HepG2 (cell line): ENCODE results near the gene ADPGK. TPM values are rescaled to one million over a fixed set of nuclear protein-coding genes. Genes with fewer than 3 reads are reported as not detected.

Experiments used
- ATAC-seq: fragments of 200-7000 bp; cut with Tn5 transposase; 3 replicates; pipeline ENCODE4 v1.9.1; 2020; ENCODE audit warnings: mild to moderate bottlenecking, moderate library complexity
- BruUV-seq: library from RNA; stranded (reverse); fragments of 400-500 nt; replicated peaks from 2 replicates; lab custom pipeline; 2021; lab: Mats Ljungman, UMichigan
- CTCF ChIA-PET: fragments of 300-600 bp; formaldehyde crosslinking; extraction: SDS; loops from one replicate; lab custom pipeline; 2021; ENCODE audit warnings: low total read pairs, inconsistent platforms, low intra/inter-chr PET ratio; lab: Yijun Ruan, JAX
- POLR2A ChIA-PET: fragments of 350-600 bp; sonication (Branson Sonifier 250); formaldehyde crosslinking; loops from one replicate; lab custom pipeline; 2020; ENCODE audit warnings: antibody characterized with exemption, inconsistent platforms; lab: Yijun Ruan, JAX
- DNase-seq: peaks from one replicate; pipeline ENCODE4 v3.0.0-alpha.2; 2015; ENCODE audit warnings: low spot score
- FAIRE-seq: peaks from 3 replicates; lab custom pipeline; 2011; peaks lifted over from hg19 to GRCh38; lab: Jason Lieb, UNC
- H2AFZ ChIP-seq: one replicate; pipeline ENCODE4 v1.6.1; 2011; ENCODE audit warnings: low read length, inconsistent platforms
- H3K27ac ChIP-seq: fragments of 300-600 bp; 3 replicates; pipeline ENCODE4 v1.8.0; 2011; ENCODE audit warnings: mixed run types, mild to moderate bottlenecking, mixed read lengths, low read length, inconsistent platforms; ENCODE audit not compliant: insufficient read depth; ENCODE audit errors: extremely low read length
- H3K27me3 ChIP-seq, 2 experiments: fragments of 200-600 bp in 1 of 2; 2 replicates in 1 of 2; 3 replicates in 1 of 2; pipeline versions ENCODE4 v1.6.0 to v1.8.0; 2011; ENCODE audit warnings: low read length in 2 of 2, mild to moderate bottlenecking in 2 of 2, moderate library complexity in 2 of 2, inconsistent platforms in 1 of 2; ENCODE audit not compliant: insufficient read depth in 2 of 2, control insufficient read depth in 1 of 2
- H3K36me3 ChIP-seq, 2 experiments: fragments of 200-600 bp in 1 of 2; replicated peaks in 1 of 2; 2 replicates in 1 of 2; 3 replicates in 1 of 2; pipeline versions ENCODE4 v1.5.1 to v1.8.0; 2011; ENCODE audit warnings: low read length in 2 of 2, inconsistent platforms in 1 of 2; ENCODE audit not compliant: insufficient read depth in 2 of 2, control insufficient read depth in 1 of 2
- H3K4me1 ChIP-seq: 2 replicates; pipeline ENCODE4 v1.5.1; 2012; ENCODE audit warnings: low read length, inconsistent platforms; ENCODE audit not compliant: insufficient read depth
- H3K4me2 ChIP-seq: 2 replicates; pipeline ENCODE4 v1.6.0; 2011; ENCODE audit warnings: low read depth, low read length, inconsistent platforms
- H3K4me3 ChIP-seq, 3 experiments: fragments of 200-600 bp in 1 of 3; sonication (generic), shearing (Covaris generic) in 1 of 3; replicated peaks in 1 of 3; 2 replicates each; pipeline ENCODE4 v1.5.1; 2011 to 2016; ENCODE audit warnings: low read length in 3 of 3, inconsistent platforms in 2 of 3, low read depth in 2 of 3, mild to moderate bottlenecking in 2 of 3, control low read depth in 1 of 3, mixed read lengths in 1 of 3; ENCODE audit not compliant: insufficient read depth in 1 of 3
- H3K79me2 ChIP-seq: one replicate; pipeline ENCODE4 v1.6.1; 2011; ENCODE audit warnings: low read length, inconsistent platforms; ENCODE audit not compliant: insufficient read depth
- H3K9ac ChIP-seq: 2 replicates; pipeline ENCODE4 v1.6.0; 2011; ENCODE audit warnings: mild to moderate bottlenecking, low read depth, low read length, inconsistent platforms; ENCODE audit not compliant: insufficient read depth
- H3K9me3 ChIP-seq: 2 replicates; pipeline ENCODE4 v1.5.1; 2012; ENCODE audit warnings: mild to moderate bottlenecking, low read length
- H4K20me1 ChIP-seq: 2 replicates; pipeline ENCODE4 v1.6.0; 2011; ENCODE audit warnings: inconsistent platforms, mild to moderate bottlenecking, low read length, moderate library complexity; ENCODE audit not compliant: insufficient read depth
- AFF4 ChIP-seq: sonication (generic); formaldehyde crosslinking; IDR thresholded peaks from 2 replicates; pipeline ENCODE4 v1.4.0; 2020; ENCODE audit warnings: missing genetic modification reagents
- AHR ChIP-seq: IDR thresholded peaks from 2 replicates; pipeline ENCODE4 v1.6.1; 2018; ENCODE audit warnings: missing genetic modification reagents, missing compliant biosample characterization
- ATF7-NPFF ChIP-seq: sonication (generic); formaldehyde crosslinking; IDR thresholded peaks from 2 replicates; pipeline ENCODE4 v1.8.1; 2023; ENCODE audit warnings: mild to moderate bottlenecking, low read depth, missing genetic modification reagents, moderate library complexity
- ELF4 ChIP-seq: sonication (generic); formaldehyde crosslinking; IDR thresholded peaks from 2 replicates; pipeline ENCODE4 v1.5.0; 2020; ENCODE audit warnings: missing genetic modification reagents, mild to moderate bottlenecking, moderate library complexity, borderline replicate concordance
- FOXP1 ChIP-seq, 2 experiments: fragments of 450-650 bp in 1 of 2; IDR thresholded peaks; 2 replicates each; pipeline ENCODE4 v1.6.1; 2017 to 2018; ENCODE audit warnings: antibody characterized with exemption in 1 of 2
- POLR2AphosphoS2 ChIP-seq: IDR thresholded peaks from 2 replicates; pipeline ENCODE4 v1.6.1; 2011; ENCODE audit warnings: low read depth, low read length, improper control_type of control experiment
- SAP130 ChIP-seq: IDR thresholded peaks from 2 replicates; pipeline ENCODE4 v1.6.1; 2016; ENCODE audit warnings: low read depth
- SETDB1 ChIP-seq: sonication (generic); formaldehyde crosslinking; IDR thresholded peaks from 2 replicates; pipeline ENCODE4 v1.5.1; 2020; ENCODE audit warnings: missing genetic modification reagents, mild to moderate bottlenecking, borderline replicate concordance
- U2AF2 ChIP-seq: fragments of 200-400 bp; formaldehyde crosslinking; IDR thresholded peaks from 2 replicates; pipeline ENCODE4 v1.6.1; 2017; ENCODE audit warnings: low read depth, mild to moderate bottlenecking, low read length
- ZFP36 ChIP-seq: fragments of 150-350 bp; IDR thresholded peaks from 2 replicates; pipeline ENCODE4 v1.6.1; 2018; ENCODE audit warnings: borderline replicate concordance, low read length, low read depth; ENCODE audit not compliant: partially characterized antibody
- ZNF12 ChIP-seq: sonication (generic); formaldehyde crosslinking; IDR thresholded peaks from 2 replicates; pipeline ENCODE4 v1.5.0; 2020; ENCODE audit warnings: missing genetic modification reagents
- ZNF430 ChIP-seq: sonication (generic); formaldehyde crosslinking; IDR thresholded peaks from 2 replicates; pipeline ENCODE4 v1.9.0; 2021; ENCODE audit warnings: mild to moderate bottlenecking, missing genetic modification reagents
- ZNF441 ChIP-seq: sonication (generic); formaldehyde crosslinking; IDR thresholded peaks from 2 replicates; pipeline ENCODE4 v1.7.0; 2021; ENCODE audit warnings: missing genetic modification reagents, borderline replicate concordance
- ZNF563 ChIP-seq: sonication (generic); formaldehyde crosslinking; IDR thresholded peaks from 2 replicates; pipeline ENCODE4 v1.8.0; 2022; ENCODE audit warnings: mild to moderate bottlenecking, moderate library complexity, missing genetic modification reagents
- ZNF629 ChIP-seq: sonication (generic); formaldehyde crosslinking; conservative IDR thresholded peaks from 2 replicates; pipeline ENCODE4 v1.5.0; 2020; ENCODE audit warnings: missing genetic modification reagents
- ZNF713 ChIP-seq: sonication (generic); formaldehyde crosslinking; IDR thresholded peaks from 2 replicates; pipeline ENCODE4 v1.4.0; 2020; ENCODE audit warnings: mild to moderate bottlenecking, missing genetic modification reagents
- ZSCAN20 ChIP-seq: sonication (generic); formaldehyde crosslinking; IDR thresholded peaks from 2 replicates; pipeline ENCODE4 v1.4.0; 2020; ENCODE audit warnings: missing genetic modification reagents, mild to moderate bottlenecking, borderline replicate concordance
- WGBS: methylation state at CpG from one replicate; pipeline ENCODE4 v1.1.6; 2017; ENCODE audit warnings: low lambda C conversion rate; 5-methylcytosine and 5-hydroxymethylcytosine counted together
- in situ Hi-C: cut with HindIII; loops from 2 replicates; pipeline ENCODE4 v1.10.0; 2017; ENCODE audit warnings: low pct_unique_long_range_greater_than_20kb; ENCODE audit not compliant: extremely low pct_ligation_motif_present
- intact Hi-C: fragments of 100-400 bp; cut with micrococcal nuclease; formaldehyde crosslinking; loops from one replicate; pipeline ENCODE4 v1.10.0; 2022; ENCODE audit not compliant: unreplicated experiment
- polyA plus RNA-seq, 8 experiments: library from polyadenylated mRNA; depleted of rRNA in 3 of 8; stranded (reverse) in 7 of 8; unstranded in 1 of 8; fragments of >200 nt; fragmentation: Illumina TruSeq in 4 of 8; extraction: Trizol in 4 of 8; gene quantifications; 2 replicates each; pipeline versions ENCODE4 v1.2.1 to v1.2.3, GENCODE V29; 2011 to 2016; ENCODE audit warnings: low read depth in 4 of 8, missing spikeins in 1 of 8, mixed read lengths in 1 of 8; ENCODE audit not compliant: insufficient read depth in 1 of 8
- total RNA-seq, 5 experiments: library from RNA; depleted of rRNA; stranded (reverse); fragments of >200 nt; fragmentation: Illumina TruSeq; extraction: Trizol; gene quantifications; 2 replicates each; pipeline ENCODE4 v1.2.3, GENCODE V29; 2016; ENCODE audit warnings: low read depth in 1 of 5
- TF ChIP-seq, protein P1 (sequence below): IDR thresholded peaks from 2 replicates; pipeline ENCODE4 v1.6.1; 2016; ENCODE audit warnings: mild to moderate bottlenecking, missing biosample characterization, missing genetic modification reagents

Gene ADPGK
- total and polyA plus RNA-seq, 2 of the 13 experiments (the other 11 are each of a cell fraction or from before 2014, with no cell fraction given) = 61.6 to 67.5 TPM

GRCh38 chr15:72749700-72750099, 33.9 kb downstream of the ADPGK start:
- no peak overlapping the region for H3K27ac ChIP-seq
- no peak overlapping the region for H2AFZ ChIP-seq
- DNase-seq (no peak), ATAC-seq (no peak), FAIRE-seq (no peak)
- POLR2A ChIA-PET = no interaction called here
- H3K79me2 ChIP-seq = no peaks in the 10 kb centered on the region
- in situ Hi-C loops (no loop called here), intact Hi-C loops (no loop called here)
- TF ChIP-seq ZNF430 (CRISPR knock-in tag) (no peak), ZNF563 (CRISPR knock-in tag) (no peak), SETDB1 (CRISPR knock-in tag) (no peak), ZNF713 (CRISPR knock-in tag) (no peak), ZNF441 (no peak), ZNF629 (peak; percentile 68)
- no peak overlapping the region for H3K4me2 ChIP-seq
- BruUV-seq = no TSS peak
- no peaks in the 10 kb centered on the region for H4K20me1 ChIP-seq
- H3K4me1 ChIP-seq = no peaks in the 10 kb centered on the region
- H3K27me3 ChIP-seq = no peaks in the 10 kb centered on the region
- H3K36me3 ChIP-seq = peaks cover 10 to 32% of the 10 kb centered on the region in 2 experiments
- 93% methylated on average over 2 of the region's 2 CpGs for WGBS
- H3K9ac ChIP-seq = no peak overlapping the region
- no peak overlapping the region for H3K4me3 ChIP-seq
- H3K9me3 ChIP-seq = no peaks in the 10 kb centered on the region
- CTCF ChIA-PET = no interaction called here

DNA sequence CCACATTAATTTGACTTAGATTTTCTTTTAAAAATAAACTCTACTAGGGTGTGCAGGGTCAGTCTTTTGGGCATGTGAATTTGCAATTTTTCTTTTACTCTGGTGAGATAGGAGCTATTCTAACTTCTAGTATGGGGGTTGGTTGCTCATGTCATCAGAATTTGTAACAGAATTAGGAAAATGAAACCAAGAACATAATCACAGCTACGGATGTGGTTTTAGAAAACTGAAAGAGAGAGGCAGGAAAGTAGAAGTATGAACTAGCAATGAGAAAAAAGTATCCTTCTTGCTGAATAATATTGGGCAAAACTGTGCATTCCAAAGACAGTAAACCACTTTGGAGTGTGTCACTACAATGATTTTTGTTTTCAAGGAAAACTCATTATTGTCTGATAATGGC, 43.3 kb downstream of the ADPGK start:
- ATAC-seq (no peak), DNase-seq (no peak), FAIRE-seq (no peak)
- no TSS peak for BruUV-seq
- Histone ChIP-seq H2AFZ (no peak overlapping the region), H3K4me2 (no peak overlapping the region), H3K79me2 (no peaks in the 10 kb centered on the region), H3K4me1 (no peaks in the 10 kb centered on the region), H3K9ac (no peak overlapping the region), H4K20me1 (no peaks in the 10 kb centered on the region), H3K27me3 (no peaks in the 10 kb centered on the region), H3K27ac (no peak overlapping the region), H3K4me3 (no peak overlapping the region), H3K36me3 (peaks cover 9 to 30% of the 10 kb centered on the region in 2 experiments), H3K9me3 (no peaks in the 10 kb centered on the region)
- 97% methylated on average over 1 of the region's 1 CpG for WGBS
- in situ Hi-C loops (no loop called here), intact Hi-C loops (no loop called here)
- ChIA-PET POLR2A (no interaction called here), CTCF (no interaction called here)
- TF ChIP-seq AHR (CRISPR knock-in tag) (no peak), AFF4 (CRISPR knock-in tag) (no peak), ATF7-NPFF (CRISPR knock-in tag) (no peak), ZNF12 (CRISPR knock-in tag) (no peak), ELF4 (CRISPR knock-in tag) (no peak), ZSCAN20 (no peak), FOXP1 (IDR thresholded peaks at IDR 0.05) (no peak), FOXP1 (CRISPR knock-in tag; IDR thresholded peaks at IDR 0.05) (no peak), SAP130 (no peak), POLR2AphosphoS2 (no peak), ZFP36 (no peak), U2AF2 (no peak)
- TF ChIP-seq, protein P1, sequence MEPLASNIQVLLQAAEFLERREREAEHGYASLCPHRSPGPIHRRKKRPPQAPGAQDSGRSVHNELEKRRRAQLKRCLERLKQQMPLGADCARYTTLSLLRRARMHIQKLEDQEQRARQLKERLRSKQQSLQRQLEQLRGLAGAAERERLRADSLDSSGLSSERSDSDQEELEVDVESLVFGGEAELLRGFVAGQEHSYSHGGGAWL (CRISPR knock-in tag) = no peak
